Stimulated activated CD4-positive, alpha-beta T cell treated with anti-CD3 and anti-CD28 coated beads, Interleukin-4, amount 100 ng/mL, for 48 hours (primary cell): ENCODE results near the gene LRRC3.
"Not testable (repeated sequence)": the region's sequence is repeated elsewhere in the genome, so short reads cannot be mapped to it uniquely, and the experiment has no call there.

ENCODE experiments used
- DNase-seq, 2 donors: peaks; one replicate each; pipeline ENCODE4 v3.0.0-alpha.2; 2020; ENCODE audit warnings: low read depth in 2 of 2

Gene LRRC3

GRCh38 chr21:44496564-44497550 lies 41.5 kb downstream of the LRRC3 start:
- no peak for DNase-seq

- DNase-seq: no peak
Measured at GRCh38 chr21:44497703-44498126, 42.4 kb downstream of the LRRC3 start.

DNA sequence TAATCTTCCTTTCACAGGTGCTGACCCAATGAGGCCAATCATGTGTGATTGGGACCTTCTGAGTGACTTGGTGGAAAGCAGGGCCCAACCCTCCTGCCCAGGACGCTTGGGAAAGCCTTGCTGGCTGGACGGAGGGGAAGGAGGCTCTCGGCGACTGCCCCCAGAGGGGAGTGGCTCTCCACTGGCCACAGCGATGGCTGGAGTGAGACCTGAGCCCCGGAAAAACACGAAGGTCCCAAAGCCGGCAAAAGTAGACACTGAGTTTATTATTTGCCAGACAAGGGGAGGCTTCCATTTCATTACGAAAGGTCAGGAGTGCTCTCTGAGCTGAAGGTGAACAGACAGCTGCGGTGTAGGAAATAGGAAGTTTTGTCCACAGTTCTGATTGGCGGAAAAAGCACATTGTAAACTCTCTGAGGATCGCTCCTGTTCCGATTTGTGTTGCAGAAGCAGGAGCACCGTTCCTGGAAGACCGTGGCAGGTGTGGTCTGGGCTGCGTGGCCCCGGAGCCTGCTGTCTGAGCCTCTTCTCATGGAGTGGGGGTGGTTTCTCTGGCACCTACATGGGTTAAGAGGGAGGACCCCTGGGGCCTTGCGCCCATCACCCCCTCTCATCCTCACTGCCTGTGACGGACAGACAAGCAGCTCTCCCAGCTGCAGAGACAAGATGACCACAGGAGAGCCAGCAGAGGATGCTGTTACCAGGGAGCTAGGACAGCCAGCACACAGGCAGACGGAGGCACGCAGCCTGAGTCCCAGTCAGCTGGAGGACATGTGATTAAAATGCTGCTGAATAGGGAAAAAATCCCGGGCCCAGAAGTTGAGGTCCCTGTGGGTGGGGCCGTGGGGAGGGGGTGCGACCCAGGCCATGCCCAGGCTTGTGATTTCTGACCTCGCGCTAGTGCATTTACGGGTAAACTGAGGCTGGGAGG lies 43.2 kb downstream of the LRRC3 start:
- DNase-seq: no peak

GRCh38 chr21:44499211-44499560 lies 43.9 kb downstream of the LRRC3 start:
- no peak for DNase-seq

GRCh38 chr21:44499631-44500030 lies 44.3 kb downstream of the LRRC3 start:
- DNase-seq: no peak

GRCh38 chr21:44500111-44500510 lies 44.8 kb downstream of the LRRC3 start:
- no peak for DNase-seq

DNA sequence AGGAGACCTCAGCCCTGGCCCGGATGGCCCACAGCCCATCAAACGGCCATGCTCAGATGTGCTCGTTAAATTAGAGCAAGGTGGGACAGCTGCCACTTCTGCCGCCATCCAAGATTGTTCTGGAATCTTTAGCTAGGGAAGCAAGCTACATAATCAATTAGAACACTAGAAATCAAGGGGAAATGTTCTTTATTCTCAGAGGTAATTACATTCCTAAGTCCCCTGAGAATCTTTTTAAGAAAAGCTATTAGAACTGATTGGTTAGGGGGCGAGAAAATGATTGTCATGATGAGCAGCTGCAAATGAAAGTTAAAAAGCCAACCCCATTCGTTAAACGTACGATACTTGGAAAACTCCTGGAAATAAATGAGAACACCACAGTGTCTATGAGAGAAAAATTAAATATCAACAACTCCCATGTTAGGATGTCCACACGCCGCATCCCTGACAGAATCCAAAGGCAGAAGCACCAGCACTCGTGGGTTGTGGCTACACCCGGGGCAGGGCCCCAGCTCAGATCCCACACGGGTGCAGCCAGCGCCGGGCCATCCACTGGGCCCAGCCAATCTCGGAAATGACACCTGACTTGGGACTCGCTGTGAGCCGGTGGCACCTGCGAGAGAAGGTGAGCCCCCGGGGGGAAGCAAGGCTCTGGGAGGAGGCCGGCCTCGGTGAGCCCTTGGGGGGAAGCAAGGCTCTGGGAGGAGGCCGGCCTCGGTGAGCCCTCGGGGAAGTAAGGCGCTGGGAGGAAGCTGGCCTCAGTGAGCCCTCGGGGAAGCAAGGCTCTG lies 47.1 kb downstream of the LRRC3 start:
- no peak for DNase-seq

DNA sequence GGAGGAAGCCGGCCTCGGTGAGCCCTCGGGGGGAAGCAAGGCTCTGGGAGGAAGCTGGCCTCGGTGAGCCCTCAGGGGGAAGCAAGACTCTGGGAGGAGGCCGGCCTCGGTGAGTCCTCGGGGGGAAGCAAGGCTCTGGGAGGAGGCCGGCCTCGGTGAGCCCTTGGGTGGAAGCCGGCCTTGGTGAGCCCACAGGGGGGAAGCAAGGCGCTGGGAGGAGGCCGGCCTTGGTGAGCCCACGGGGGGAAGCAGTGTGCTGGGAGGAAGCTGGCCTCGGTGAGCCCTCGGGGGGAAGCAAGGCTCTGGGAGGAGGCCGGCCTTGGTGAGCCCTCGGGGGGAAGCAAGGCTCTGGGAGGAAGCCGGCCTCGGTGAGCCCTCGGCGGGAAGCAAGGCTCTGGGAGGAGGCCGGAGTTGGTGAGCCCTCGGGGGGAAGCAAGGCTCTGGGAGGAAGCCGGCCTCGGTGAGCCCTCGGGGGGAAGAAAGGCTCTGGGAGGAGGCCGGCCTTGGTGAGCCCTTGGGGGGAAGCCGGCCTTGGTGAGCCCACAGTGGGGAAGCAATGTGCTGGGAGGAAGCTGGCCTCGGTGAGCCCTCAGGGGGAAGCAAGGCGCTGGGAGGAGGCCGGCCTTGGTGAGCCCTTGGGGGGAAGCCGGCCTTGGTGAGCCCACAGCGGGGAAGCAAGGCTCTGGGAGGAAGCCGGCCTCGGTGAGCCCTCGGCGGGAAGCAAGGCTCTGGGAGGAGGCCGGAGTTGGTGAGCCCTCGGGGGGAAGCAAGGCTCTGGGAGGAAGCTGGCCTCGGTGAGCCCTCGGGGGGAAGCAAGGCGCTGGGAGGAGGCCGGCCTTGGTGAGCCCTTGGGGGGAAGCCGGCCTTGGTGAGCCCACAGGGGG lies 47.9 kb downstream of the LRRC3 start:
- DNase-seq: not testable (repeated sequence)

DNA sequence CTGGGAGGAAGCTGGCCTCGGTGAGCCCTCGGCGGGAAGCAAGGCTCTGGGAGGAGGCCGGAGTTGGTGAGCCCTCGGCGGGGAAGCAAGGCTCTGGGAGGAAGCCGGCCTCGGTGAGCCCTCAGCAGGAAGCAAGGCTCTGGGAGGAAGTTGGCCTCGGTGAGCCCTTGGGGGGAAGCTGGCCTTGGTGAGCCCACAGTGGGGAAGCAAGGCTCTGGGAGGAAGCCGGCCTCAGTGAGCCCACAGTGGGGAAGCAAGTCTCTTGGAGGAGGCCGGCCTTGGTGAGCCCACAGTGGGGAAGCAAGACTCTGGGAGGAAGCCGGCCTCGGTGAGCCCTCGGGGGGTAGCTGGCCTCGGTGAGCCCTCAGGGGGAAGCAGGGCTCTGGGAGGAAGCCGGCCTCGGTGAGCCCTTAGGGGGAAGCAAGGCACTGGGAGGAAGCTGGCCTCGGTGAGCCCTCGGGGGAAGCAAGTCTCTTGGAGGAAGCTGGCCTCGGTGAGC lies 48.6 kb downstream of the LRRC3 start:
- no peak for DNase-seq

- DNase-seq: no peak
Measured at GRCh38 chr21:44505673-44506278, 50.5 kb downstream of the LRRC3 start.

GRCh38 chr21:44506279-44507255 lies 51.3 kb downstream of the LRRC3 start:
- DNase-seq: no peak

- DNase-seq: no peak
Measured at GRCh38 chr21:44507673-44508425, 52.5 kb downstream of the LRRC3 start.

GRCh38 chr21:44508426-44508710 lies 53.1 kb downstream of the LRRC3 start:
- DNase-seq: no peak

GRCh38 chr21:44508711-44509445 lies 53.6 kb downstream of the LRRC3 start:
- DNase-seq: no peak

DNA sequence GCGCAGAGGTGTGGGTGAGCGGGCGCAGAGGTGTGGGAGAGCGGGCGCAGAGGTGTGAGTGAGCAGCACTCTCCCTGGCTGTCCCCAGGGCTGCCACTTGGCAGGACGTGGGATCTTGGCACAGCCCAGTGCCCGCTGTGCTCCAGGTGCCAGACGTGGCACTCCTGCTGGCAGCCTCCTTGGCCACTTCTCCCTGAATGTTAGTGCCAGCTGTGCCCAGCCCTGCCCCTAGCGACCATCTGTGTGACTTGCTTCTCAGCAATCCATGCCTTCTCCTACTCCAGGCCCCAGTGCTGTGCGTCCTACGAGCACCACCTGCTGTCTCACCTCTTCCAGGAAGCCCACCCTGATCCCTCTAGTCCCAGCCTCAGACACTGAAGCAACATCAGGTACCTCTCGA lies 54.2 kb downstream of the LRRC3 start:
- no peak for DNase-seq

DNA sequence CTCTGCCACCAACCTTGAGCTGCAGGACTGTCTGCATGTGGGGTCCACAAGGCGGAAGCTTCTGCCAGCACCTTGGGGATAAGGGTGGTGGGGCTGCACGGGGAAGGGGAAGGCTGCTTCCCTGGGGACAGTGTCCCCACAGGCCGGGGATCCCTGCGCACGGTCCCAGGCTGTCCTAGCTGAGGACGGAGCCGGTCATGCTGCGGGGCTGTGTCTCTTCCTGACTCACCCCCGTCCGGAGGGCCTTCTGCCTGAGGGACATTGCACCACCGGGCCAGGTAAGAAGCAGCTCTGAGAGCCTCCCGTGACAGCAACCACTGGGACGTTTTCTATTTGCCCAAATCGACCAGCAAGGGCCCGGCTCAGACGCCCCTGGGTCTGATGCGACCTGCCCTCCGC lies 54.8 kb downstream of the LRRC3 start:
- DNase-seq: no peak

DNA sequence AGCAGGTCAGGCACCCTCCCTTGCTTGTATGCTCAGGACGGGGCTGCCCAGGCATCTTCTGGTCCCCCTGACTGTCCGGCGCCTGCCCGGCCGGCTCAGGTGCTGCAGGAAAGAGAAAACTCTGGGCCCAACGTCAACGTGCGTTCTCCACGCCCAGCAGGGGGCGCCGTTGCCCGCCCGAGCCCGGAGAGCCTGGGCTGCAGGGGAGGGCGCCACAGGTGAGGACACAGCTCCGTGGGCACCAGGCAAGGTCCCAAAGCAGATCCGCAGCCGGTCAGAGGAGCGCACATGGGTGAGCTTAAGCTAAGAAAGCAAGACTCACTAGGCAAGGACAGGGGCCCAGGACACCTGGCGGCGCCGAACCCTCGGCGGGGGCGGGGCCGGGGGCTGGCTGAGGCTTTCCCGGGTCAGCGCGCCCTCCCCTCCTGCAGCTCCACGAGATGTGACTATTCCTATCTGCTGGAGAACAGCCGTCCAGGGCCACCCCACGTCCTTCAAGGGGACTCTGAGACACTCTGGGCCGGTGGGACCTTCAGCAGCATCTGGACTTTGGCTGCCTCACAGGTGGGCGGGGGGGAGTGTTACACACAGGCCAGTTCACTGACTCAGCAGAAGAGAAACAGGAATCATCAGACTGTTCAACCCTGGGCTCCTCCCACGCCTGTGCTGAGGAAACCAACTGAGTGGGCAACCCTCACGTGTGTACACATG lies 55.4 kb downstream of the LRRC3 start:
- DNase-seq: peak; percentile 68 to 79
